ENCODE measurements around the gene NIFK.
"Not testable (repeated sequence)": the region's sequence is repeated elsewhere in the genome, so short reads cannot be mapped to it uniquely, and the experiment has no call there.

Gene NIFK

GRCh38 chr2:121699421-121700333, 37.0 kb downstream of the NIFK start:
- DNase-seq (ENCODE audit: low read depth, low spot score), result peak; percentile 82
- H3K4me3 ChIP-seq (ENCODE audit: low read length), result peak overlapping the region; percentile 40

- no peak for DNase-seq (ENCODE audit: low read depth, low spot score)
- no peak overlapping the region for H3K4me3 ChIP-seq (ENCODE audit: low read length)
Measured at GRCh38 chr2:121698318-121698930, 38.3 kb downstream of the NIFK start.

- no peak for DNase-seq (ENCODE audit: low read depth, low spot score)
- no peak overlapping the region for H3K4me3 ChIP-seq (ENCODE audit: low read length)
Measured at GRCh38 chr2:121697108-121697631, 39.5 kb downstream of the NIFK start.

- no peak for DNase-seq (ENCODE audit: low read depth, low spot score)
- H3K4me3 ChIP-seq (ENCODE audit: low read length), result no peak overlapping the region
Measured at GRCh38 chr2:121696410-121696930, 40.2 kb downstream of the NIFK start.

DNA sequence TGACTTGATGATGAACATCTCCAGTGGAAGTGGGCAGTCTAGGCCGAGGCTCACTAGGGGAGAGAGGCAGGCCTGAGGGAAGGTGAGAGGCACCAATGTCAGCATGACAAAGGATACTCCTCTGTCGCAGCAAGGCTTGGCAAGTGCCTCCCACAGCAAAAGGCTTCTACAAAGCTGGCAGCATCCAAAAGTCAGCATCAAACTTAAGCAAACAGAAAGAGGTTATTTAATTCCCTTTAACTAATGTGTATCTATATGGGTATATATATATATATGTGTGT, 41.6 kb downstream of the NIFK start:
- no peak for DNase-seq (ENCODE audit: low read depth, low spot score)
- no peak overlapping the region for H3K4me3 ChIP-seq (ENCODE audit: low read length)

- H3K4me3 ChIP-seq (ENCODE audit: low read length), result no peak overlapping the region
- no peak for DNase-seq (ENCODE audit: low read depth, low spot score)
Measured at GRCh38 chr2:121694398-121695170, 42.1 kb downstream of the NIFK start.

DNA sequence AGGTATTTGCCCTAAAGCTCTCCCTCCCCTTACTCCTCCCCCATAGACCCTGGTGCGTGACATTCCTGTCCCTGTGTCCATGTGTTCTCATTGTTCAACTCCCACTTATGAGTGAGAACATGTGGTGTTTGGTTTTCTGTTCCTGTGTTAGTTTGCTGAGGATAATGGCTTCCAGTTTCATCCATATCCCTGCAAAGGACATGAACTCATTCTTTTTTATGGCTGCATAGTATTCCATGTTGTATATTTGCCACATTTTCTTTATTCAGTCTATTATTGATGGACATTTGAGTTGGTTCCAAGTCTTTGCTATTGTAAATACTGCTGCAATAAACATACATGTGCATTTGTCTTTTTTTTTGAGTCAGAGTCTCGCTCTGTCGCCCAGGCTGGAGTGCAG, 46.1 kb downstream of the NIFK start:
- H3K4me3 ChIP-seq (ENCODE audit: low read length); DNase-seq (ENCODE audit: low read depth, low spot score): not testable (repeated sequence)

GRCh38 chr2:121690095-121690494, 46.6 kb downstream of the NIFK start:
- DNase-seq (ENCODE audit: low read depth, low spot score), result no peak
- no peak overlapping the region for H3K4me3 ChIP-seq (ENCODE audit: low read length)

GRCh38 chr2:121689356-121689755, 47.3 kb downstream of the NIFK start:
- H3K4me3 ChIP-seq (ENCODE audit: low read length), result no peak overlapping the region
- no peak for DNase-seq (ENCODE audit: low read depth, low spot score)

- no peak overlapping the region for H3K4me3 ChIP-seq (ENCODE audit: low read length)
- DNase-seq (ENCODE audit: low read depth, low spot score), result no peak
Measured at GRCh38 chr2:121688820-121689219, 47.9 kb downstream of the NIFK start.

DNA sequence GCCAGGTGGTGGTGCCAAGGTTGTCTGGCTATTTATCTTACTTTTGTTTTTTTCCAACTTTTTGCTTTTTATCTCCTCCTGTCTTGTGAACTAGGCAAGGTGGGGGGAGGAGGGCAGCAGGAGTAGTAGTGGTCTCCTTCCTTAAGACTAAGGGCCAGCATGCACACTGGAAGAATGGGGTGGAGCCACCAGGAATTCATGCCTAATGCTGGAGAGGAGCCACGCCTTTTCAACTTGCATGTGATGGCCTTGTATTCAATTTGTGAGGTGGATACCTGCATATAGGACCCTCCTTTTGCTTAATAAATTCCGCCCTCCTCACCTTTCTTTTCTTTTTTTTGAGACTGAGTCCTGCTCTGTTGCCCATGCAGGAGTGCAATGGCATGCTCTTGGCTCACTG, 49.8 kb downstream of the NIFK start:
- no peak overlapping the region for H3K4me3 ChIP-seq (ENCODE audit: low read length)
- DNase-seq (ENCODE audit: low read depth, low spot score), result no peak

- H3K4me3 ChIP-seq (ENCODE audit: low read length), result no peak overlapping the region
- DNase-seq (ENCODE audit: low read depth, low spot score), result no peak
Measured at GRCh38 chr2:121686218-121686617, 50.5 kb downstream of the NIFK start.

- H3K4me3 ChIP-seq (ENCODE audit: low read length), result no peak overlapping the region
- no peak for DNase-seq (ENCODE audit: low read depth, low spot score)
Measured at GRCh38 chr2:121682396-121683298, 54.0 kb downstream of the NIFK start.

GRCh38 chr2:121677855-121678254, 58.8 kb downstream of the NIFK start:
- DNase-seq (ENCODE audit: low read depth, low spot score), result no peak
- H3K4me3 ChIP-seq (ENCODE audit: low read length), result no peak overlapping the region
